GM12872 (cell line): ENCODE measurements around the gene CC2D1A.

Source experiments
- TF ChIP-seq, protein P1 (sequence below): IDR thresholded peaks from 3 replicates; pipeline ENCODE4 v1.5.1; 2011; ENCODE audit warnings: low read depth, mild to moderate bottlenecking, low read length, moderate library complexity; ENCODE audit not compliant: insufficient read depth

CC2D1A gene

GRCh38 chr19:13864046-13864666 lies 41.8 kb upstream of the CC2D1A start:
- TF ChIP-seq, protein P1, sequence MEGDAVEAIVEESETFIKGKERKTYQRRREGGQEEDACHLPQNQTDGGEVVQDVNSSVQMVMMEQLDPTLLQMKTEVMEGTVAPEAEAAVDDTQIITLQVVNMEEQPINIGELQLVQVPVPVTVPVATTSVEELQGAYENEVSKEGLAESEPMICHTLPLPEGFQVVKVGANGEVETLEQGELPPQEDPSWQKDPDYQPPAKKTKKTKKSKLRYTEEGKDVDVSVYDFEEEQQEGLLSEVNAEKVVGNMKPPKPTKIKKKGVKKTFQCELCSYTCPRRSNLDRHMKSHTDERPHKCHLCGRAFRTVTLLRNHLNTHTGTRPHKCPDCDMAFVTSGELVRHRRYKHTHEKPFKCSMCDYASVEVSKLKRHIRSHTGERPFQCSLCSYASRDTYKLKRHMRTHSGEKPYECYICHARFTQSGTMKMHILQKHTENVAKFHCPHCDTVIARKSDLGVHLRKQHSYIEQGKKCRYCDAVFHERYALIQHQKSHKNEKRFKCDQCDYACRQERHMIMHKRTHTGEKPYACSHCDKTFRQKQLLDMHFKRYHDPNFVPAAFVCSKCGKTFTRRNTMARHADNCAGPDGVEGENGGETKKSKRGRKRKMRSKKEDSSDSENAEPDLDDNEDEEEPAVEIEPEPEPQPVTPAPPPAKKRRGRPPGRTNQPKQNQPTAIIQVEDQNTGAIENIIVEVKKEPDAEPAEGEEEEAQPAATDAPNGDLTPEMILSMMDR = no peak

DNA sequence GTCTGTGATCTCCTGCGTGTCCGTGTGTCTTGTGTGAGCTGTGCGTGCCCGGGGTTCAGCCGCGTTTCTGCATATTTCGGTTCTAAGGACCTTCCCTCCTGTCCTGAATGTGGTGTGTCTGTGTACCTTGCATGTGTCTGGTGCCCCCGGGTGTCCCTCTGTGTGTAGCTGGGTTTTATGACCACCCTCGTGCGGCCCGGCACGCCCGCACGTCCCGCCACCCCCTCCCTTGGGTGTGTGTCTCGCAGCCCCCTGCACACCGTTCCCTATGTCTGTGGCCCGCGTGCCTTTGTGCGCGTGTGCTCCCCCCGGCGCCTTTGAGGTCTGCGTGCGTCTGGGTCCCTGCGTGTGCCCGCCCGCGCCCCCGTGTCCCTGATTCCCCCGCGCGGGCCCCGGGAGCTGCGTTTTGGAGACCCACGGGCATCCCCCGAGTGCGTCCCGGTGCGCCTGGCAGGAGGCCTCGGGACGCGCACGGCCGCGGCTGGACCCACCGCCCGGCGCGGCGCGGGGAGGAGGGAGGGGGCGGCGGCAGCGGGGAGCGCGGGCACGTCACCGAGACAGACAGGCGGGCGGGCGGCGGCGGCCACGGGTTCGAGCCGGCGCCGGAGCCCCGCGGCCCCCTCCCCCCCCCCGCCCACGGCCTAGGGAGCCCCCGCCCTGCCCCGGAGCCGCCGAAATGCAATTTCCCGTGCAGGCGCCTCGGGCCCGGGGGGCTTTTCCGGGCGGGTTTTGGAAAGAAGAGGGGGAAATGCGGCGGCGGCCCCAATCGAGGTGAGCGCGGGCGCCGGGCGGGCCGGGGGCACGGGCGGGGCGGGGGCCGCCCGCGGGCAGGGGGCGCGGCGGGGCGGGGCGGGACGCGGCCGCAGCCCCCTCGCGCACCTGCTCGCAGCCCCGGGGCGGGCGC lies 41.1 kb upstream of the CC2D1A start:
- TF ChIP-seq, protein P1 = no peak

- TF ChIP-seq, protein P1 = no peak
Measured at GRCh38 chr19:13865571-13866462, 40.2 kb upstream of the CC2D1A start.

GRCh38 chr19:13866463-13867046 lies 39.4 kb upstream of the CC2D1A start:
- TF ChIP-seq, protein P1 = no peak

GRCh38 chr19:13868663-13869062 lies 37.3 kb upstream of the CC2D1A start:
- TF ChIP-seq, protein P1 = no peak

GRCh38 chr19:13869281-13869680 lies 36.7 kb upstream of the CC2D1A start:
- TF ChIP-seq, protein P1 = no peak
